Measurements from ENCODE around the gene WDR91.

Gene WDR91

GRCh38 chr7:135231686-135232085 lies 20.4 kb upstream of the WDR91 start:
- Histone ChIP-seq H3K27me3 (ENCODE audit: insufficient read depth, low read length) (no peaks in the 10 kb centered on the region), H3K27ac (ENCODE audit: low read depth, low read length, poor library complexity, severe bottlenecking) (no peak overlapping the region), H3K9me3 (ENCODE audit: low read length) (no peaks in the 10 kb centered on the region), H3F3A (ENCODE audit: insufficient read depth, low read length) (no peaks in the 10 kb centered on the region), H3K79me2 (ENCODE audit: insufficient read depth, low read length) (no peaks in the 10 kb centered on the region), H3K9me2 (ENCODE audit: low read depth, low read length) (no peaks in the 10 kb centered on the region), H3K36me3 (ENCODE audit: insufficient read depth, low read length) (no peaks in the 10 kb centered on the region), H3K9ac (ENCODE audit: low read length) (no peak overlapping the region), H3K4me2 (ENCODE audit: low read length) (no peak overlapping the region), H3K4me3 (ENCODE audit: low read depth, low read length, poor library complexity, severe bottlenecking) (no peak overlapping the region), H3K4me1 (ENCODE audit: insufficient read depth, low read length, severe bottlenecking) (no peaks in the 10 kb centered on the region), H2AFZ (ENCODE audit: low read length) (no peak overlapping the region), H4K20me1 (ENCODE audit: insufficient read depth, low read length) (no peaks in the 10 kb centered on the region)
- TF ChIP-seq CTCF (IDR thresholded peaks at IDR 0.05; ENCODE audit: low read length) (no peak), EZH2 (IDR thresholded peaks at IDR 0.05; ENCODE audit: borderline replicate concordance, low read length) (no peak)

GRCh38 chr7:135224027-135224426 lies 12.7 kb upstream of the WDR91 start:
- TF ChIP-seq CTCF (IDR thresholded peaks at IDR 0.05; ENCODE audit: low read length) = no peak
- no peak for TF ChIP-seq EZH2 (IDR thresholded peaks at IDR 0.05; ENCODE audit: borderline replicate concordance, low read length)
- Histone ChIP-seq H4K20me1 (ENCODE audit: insufficient read depth, low read length) (no peaks in the 10 kb centered on the region), H2AFZ (ENCODE audit: low read length) (no peak overlapping the region), H3K9me3 (ENCODE audit: low read length) (0 out of 2 replicates have a peak, but pooled peaks cover 2% of the 10 kb centered on the region), H3K4me3 (ENCODE audit: low read depth, low read length, poor library complexity, severe bottlenecking) (no peak overlapping the region), H3K4me1 (ENCODE audit: insufficient read depth, low read length, severe bottlenecking) (no peaks in the 10 kb centered on the region), H3K4me2 (ENCODE audit: low read length) (no peak overlapping the region), H3F3A (ENCODE audit: insufficient read depth, low read length) (no peaks in the 10 kb centered on the region), H3K27me3 (ENCODE audit: insufficient read depth, low read length) (no peaks in the 10 kb centered on the region; the same call in 1 of the 2 replicates), H3K79me2 (ENCODE audit: insufficient read depth, low read length) (no peaks in the 10 kb centered on the region), H3K27ac (ENCODE audit: low read depth, low read length, poor library complexity, severe bottlenecking) (no peak overlapping the region), H3K9me2 (ENCODE audit: low read depth, low read length) (no peaks in the 10 kb centered on the region), H3K9ac (ENCODE audit: low read length) (no peak overlapping the region), H3K36me3 (ENCODE audit: insufficient read depth, low read length) (no peaks in the 10 kb centered on the region)

GRCh38 chr7:135217645-135218509 lies 6.6 kb upstream of the WDR91 start:
- no peaks in the 10 kb centered on the region for H3K9me3 ChIP-seq (ENCODE audit: low read length)
- H3K27ac ChIP-seq (ENCODE audit: low read depth, low read length, poor library complexity, severe bottlenecking) = no peak overlapping the region
- no peak overlapping the region for H3K4me3 ChIP-seq (ENCODE audit: low read depth, low read length, poor library complexity, severe bottlenecking)
- H3K9ac ChIP-seq (ENCODE audit: low read length) = no peak overlapping the region
- H3K79me2 ChIP-seq (ENCODE audit: insufficient read depth, low read length) = no peaks in the 10 kb centered on the region
- no peaks in the 10 kb centered on the region for H3K36me3 ChIP-seq (ENCODE audit: insufficient read depth, low read length)
- no peaks in the 10 kb centered on the region for H3K4me1 ChIP-seq (ENCODE audit: insufficient read depth, low read length, severe bottlenecking)
- no peak overlapping the region for H2AFZ ChIP-seq (ENCODE audit: low read length)
- H3K9me2 ChIP-seq (ENCODE audit: low read depth, low read length) = no peaks in the 10 kb centered on the region
- TF ChIP-seq CTCF (IDR thresholded peaks at IDR 0.05; ENCODE audit: low read length) (no peak), EZH2 (IDR thresholded peaks at IDR 0.05; ENCODE audit: borderline replicate concordance, low read length) (no peak)
- H4K20me1 ChIP-seq (ENCODE audit: insufficient read depth, low read length) = no peaks in the 10 kb centered on the region
- no peaks in the 10 kb centered on the region for H3F3A ChIP-seq (ENCODE audit: insufficient read depth, low read length)
- H3K27me3 ChIP-seq (ENCODE audit: insufficient read depth, low read length) = no peaks in the 10 kb centered on the region; the same call in 1 of the 2 replicates
- no peak overlapping the region for H3K4me2 ChIP-seq (ENCODE audit: low read length)

Data from OCI-LY1 (cell line).